HepG2 (cell line): ENCODE results near the gene TLE1. TPM values are rescaled to one million over a fixed set of nuclear protein-coding genes. Genes with fewer than 3 reads are reported as not detected.

Source experiments
- CCAR2 ChIP-seq: fragments of 200-400 bp; formaldehyde crosslinking; optimal IDR thresholded peaks from 2 replicates; pipeline ENCODE3; 2018; ENCODE audit warnings: low read depth, mild to moderate bottlenecking, low read length, moderate library complexity
- CREM ChIP-seq, 2 experiments: sonication (generic) in 1 of 2; formaldehyde crosslinking in 1 of 2; IDR thresholded peaks; 2 replicates each; pipeline versions ENCODE4 v1.4.0 to v1.6.1; 2016 to 2020; ENCODE audit warnings: antibody characterized with exemption in 1 of 2, mild to moderate bottlenecking in 1 of 2, missing genetic modification reagents in 1 of 2
- ETV5 ChIP-seq: IDR thresholded peaks from 2 replicates; pipeline ENCODE4 v1.6.1; 2018; ENCODE audit warnings: missing biosample characterization, missing genetic modification reagents, inconsistent platforms, borderline replicate concordance
- FOXO1 ChIP-seq: sonication (generic); formaldehyde crosslinking; IDR thresholded peaks from 2 replicates; pipeline ENCODE4 v1.4.0; 2020; ENCODE audit warnings: missing genetic modification reagents
- GATAD1 ChIP-seq: IDR thresholded peaks from 2 replicates; pipeline ENCODE4 v1.6.1; 2016; ENCODE audit warnings: missing genetic modification reagents, missing compliant biosample characterization
- HMGXB4 ChIP-seq, 2 experiments: sonication (generic) in 1 of 2; formaldehyde crosslinking in 1 of 2; IDR thresholded peaks; 2 replicates each; pipeline versions ENCODE4 v1.4.0 to v1.6.1; 2018 to 2020; ENCODE audit warnings: missing genetic modification reagents in 2 of 2, borderline replicate concordance in 1 of 2, low read depth in 1 of 2, mild to moderate bottlenecking in 1 of 2, missing biosample characterization in 1 of 2
- HNF4A ChIP-seq: sonication (generic); formaldehyde crosslinking; IDR thresholded peaks from 2 replicates; pipeline ENCODE4 v1.4.0; 2020; ENCODE audit warnings: missing genetic modification reagents
- HNF4G ChIP-seq, 2 experiments: sonication (generic) in 1 of 2; formaldehyde crosslinking in 1 of 2; IDR thresholded peaks; 2 replicates each; pipeline versions ENCODE4 v1.4.0 to v1.6.1; 2011 to 2020; ENCODE audit warnings: borderline replicate concordance in 2 of 2, low read depth in 2 of 2, mild to moderate bottlenecking in 2 of 2, low read length in 1 of 2, missing genetic modification reagents in 1 of 2, moderate library complexity in 1 of 2
- KDM5B ChIP-seq: sonication (generic); formaldehyde crosslinking; IDR thresholded peaks from 2 replicates; pipeline ENCODE4 v1.4.0; 2020; ENCODE audit warnings: missing genetic modification reagents, mild to moderate bottlenecking, borderline replicate concordance
- NPAS2 ChIP-seq: sonication (generic); formaldehyde crosslinking; IDR thresholded peaks from 2 replicates; pipeline ENCODE4 v1.8.0; 2022; ENCODE audit warnings: mild to moderate bottlenecking, missing genetic modification reagents, borderline replicate concordance
- PATZ1 ChIP-seq: sonication (generic); formaldehyde crosslinking; IDR thresholded peaks from 2 replicates; pipeline ENCODE4 v1.4.0; 2020; ENCODE audit warnings: missing genetic modification reagents
- RARA ChIP-seq: IDR thresholded peaks from 2 replicates; pipeline ENCODE4 v1.6.1; 2016; ENCODE audit warnings: missing genetic modification reagents, missing compliant biosample characterization
- RBFOX2 ChIP-seq: fragments of 200-400 bp; formaldehyde crosslinking; IDR thresholded peaks from 2 replicates; pipeline ENCODE4 v1.6.1; 2017; ENCODE audit warnings: low read depth, mild to moderate bottlenecking, low read length
- SOX13 ChIP-seq, 3 experiments: fragments of 450-650 bp in 1 of 3; sonication (generic) in 1 of 3; formaldehyde crosslinking in 1 of 3; IDR thresholded peaks in 2 of 3; conservative IDR thresholded peaks in 1 of 3; 2 replicates each; pipeline versions ENCODE4 v1.5.0 to v1.6.1; 2016 to 2020; ENCODE audit warnings: antibody characterized with exemption in 1 of 3, mild to moderate bottlenecking in 1 of 3, missing compliant biosample characterization in 1 of 3, missing genetic modification reagents in 1 of 3, moderate library complexity in 1 of 3
- THAP7 ChIP-seq: sonication (generic); formaldehyde crosslinking; IDR thresholded peaks from 2 replicates; pipeline ENCODE4 v1.8.1; 2023; ENCODE audit warnings: mild to moderate bottlenecking, missing genetic modification reagents
- ZNF414 ChIP-seq: sonication (generic); formaldehyde crosslinking; IDR thresholded peaks from 2 replicates; pipeline ENCODE4 v1.5.0; 2020; ENCODE audit warnings: missing genetic modification reagents
- ZNF670 ChIP-seq: sonication (generic); formaldehyde crosslinking; IDR thresholded peaks from 2 replicates; pipeline ENCODE4 v1.8.0; 2022; ENCODE audit warnings: mild to moderate bottlenecking, missing genetic modification reagents, borderline replicate concordance
- ZNF740 ChIP-seq: sonication (generic); formaldehyde crosslinking; IDR thresholded peaks from 2 replicates; pipeline ENCODE4 v1.4.0; 2020; ENCODE audit warnings: missing genetic modification reagents
- polyA plus RNA-seq, 8 experiments: library from polyadenylated mRNA; depleted of rRNA in 3 of 8; stranded (reverse) in 7 of 8; unstranded in 1 of 8; fragments of >200 nt; fragmentation: Illumina TruSeq in 4 of 8; extraction: Trizol in 4 of 8; gene quantifications; 2 replicates each; pipeline versions ENCODE4 v1.2.1 to v1.2.3, GENCODE V29; 2011 to 2016; ENCODE audit warnings: low read depth in 4 of 8, missing spikeins in 1 of 8, mixed read lengths in 1 of 8; ENCODE audit not compliant: insufficient read depth in 1 of 8
- total RNA-seq, 5 experiments: library from RNA; depleted of rRNA; stranded (reverse); fragments of >200 nt; fragmentation: Illumina TruSeq; extraction: Trizol; gene quantifications; 2 replicates each; pipeline ENCODE4 v1.2.3, GENCODE V29; 2016; ENCODE audit warnings: low read depth in 1 of 5

Gene TLE1
- total and polyA plus RNA-seq, 2 of the 13 experiments (the other 11 are each of a cell fraction or from before 2014, with no cell fraction given) = 35.9 to 109 TPM

GRCh38 chr9:81687521-81688261, 1.7 kb downstream of the TLE1 start (continued):
- TF ChIP-seq HMGXB4 (CRISPR knock-in tag; IDR thresholded peaks at IDR 0.05; ENCODE audit: borderline replicate concordance in 1 of 2, low read depth in 1 of 2) = peak in 1 of 2 experiments; percentile 18; a peak in 1 of 4 replicates
- no peak for TF ChIP-seq GATAD1
- TF ChIP-seq SOX13 (IDR thresholded peaks at IDR 0.05) = no peak
- peak in 1 of 2 experiments; percentile 76; a peak in 2 of 4 replicates for TF ChIP-seq SOX13 (CRISPR knock-in tag; conservative IDR thresholded peaks at IDR 0.05 in 1 of 2, IDR thresholded peaks at IDR 0.05 in 1 of 2)
- peak; percentile 85 for TF ChIP-seq PATZ1 (CRISPR knock-in tag)
- TF ChIP-seq RARA (CRISPR knock-in tag) = peak; percentile 73
- no peak for TF ChIP-seq THAP7
- TF ChIP-seq HNF4A (CRISPR knock-in tag) = 0 out of 2 replicates have a peak, but pooled peaks have one; percentile 4
- TF ChIP-seq HNF4G (IDR thresholded peaks at IDR 0.05; ENCODE audit: borderline replicate concordance, low read depth, low read length) = no peak
- no peak for TF ChIP-seq HNF4G (CRISPR knock-in tag; IDR thresholded peaks at IDR 0.05; ENCODE audit: borderline replicate concordance, low read depth)
- TF ChIP-seq CREM (IDR thresholded peaks at IDR 0.05) = peak; percentile 29; the same call in 1 of the 2 replicates
- no peak for TF ChIP-seq CREM (CRISPR knock-in tag; IDR thresholded peaks at IDR 0.05)
- TF ChIP-seq NPAS2 (CRISPR knock-in tag) = no peak
- TF ChIP-seq ZNF740 = peak; percentile 93
- peak; percentile 37; the same call in 1 of the 2 replicates for TF ChIP-seq FOXO1 (CRISPR knock-in tag)
- peak; percentile 60 for TF ChIP-seq RBFOX2
- TF ChIP-seq CCAR2 = no peak
- TF ChIP-seq KDM5B (CRISPR knock-in tag) = peak; percentile 34; the same call in 1 of the 2 replicates
- peak; percentile 9; the same call in 1 of the 2 replicates for TF ChIP-seq ZNF414 (CRISPR knock-in tag)
- TF ChIP-seq ZNF670 = 0 out of 2 replicates have a peak, but pooled peaks have one; percentile 50
- peak; percentile 51 for TF ChIP-seq ETV5
